A549 (cell line): Measurements from ENCODE around the gene TUT1. TPM values are rescaled to one million over a fixed set of nuclear protein-coding genes. Genes with fewer than 3 reads are reported as not detected.
A peak's percentile ranks its signal among the peaks of the same experiment; 100 is the strongest.

Experiments
- ATAC-seq, 2 experiments: fragments of 200-7000 bp in 1 of 2; fragments of >200 bp in 1 of 2; cut with Nextera tagmentation in 1 of 2; cut with Tn5 transposase in 1 of 2; 3 replicates each; pipeline versions ENCODE4 v1.8.0 to v1.9.1; 2018 to 2020; ENCODE audit warnings: mild to moderate bottlenecking in 1 of 2, moderate library complexity in 1 of 2
- CTCF ChIA-PET: fragments of 300-600 bp; sonication (Branson Sonifier 250); formaldehyde crosslinking; extraction: SDS; loops from one replicate; lab custom pipeline; 2021; ENCODE audit warnings: antibody characterized with exemption, inconsistent platforms; lab: Yijun Ruan, JAX
- POLR2A ChIA-PET: fragments of 350-600 bp; formaldehyde crosslinking; extraction: SDS; loops from one replicate; lab custom pipeline; 2021; ENCODE audit warnings: antibody characterized with exemption, inconsistent platforms; lab: Yijun Ruan, JAX
- DNase-seq, 2 experiments: peaks; one replicate each; pipeline versions ENCODE4 v3.0.0 to v3.0.0-alpha.2; 2011 to 2016; ENCODE audit warnings: low read depth in 1 of 2, low spot score in 1 of 2
- FAIRE-seq: peaks from 2 replicates; lab custom pipeline; 2011; peaks lifted over from hg19 to GRCh38; lab: Jason Lieb, UNC
- H3K27ac ChIP-seq, 2 experiments: fragments of >200 bp; sonication (Bioruptor Twin); formaldehyde crosslinking; 3 replicates each; pipeline ENCODE4 v1.5.1; 2016 to 2017
- H3K4me1 ChIP-seq: fragments of >200 bp; sonication (Bioruptor Twin); formaldehyde crosslinking; 3 replicates; pipeline ENCODE4 v1.6.1; 2016
- H3K4me2 ChIP-seq: fragments of >200 bp; sonication (Bioruptor Twin); formaldehyde crosslinking; 3 replicates; pipeline ENCODE4 v1.6.1; 2016
- H3K4me3 ChIP-seq: fragments of >200 bp; sonication (Bioruptor Twin); formaldehyde crosslinking; 3 replicates; pipeline ENCODE4 v1.5.1; 2016
- H3K9me3 ChIP-seq: fragments of >200 bp; sonication (Bioruptor Twin); formaldehyde crosslinking; 3 replicates; pipeline ENCODE4 v1.6.1; 2016
- BCL3 ChIP-seq: fragments of >200 bp; sonication (Bioruptor Twin); formaldehyde crosslinking; IDR thresholded peaks from 3 replicates; pipeline ENCODE4 v1.6.1; 2016
- CBX2 ChIP-seq: fragments of 200-600 bp; sonication (generic); IDR thresholded peaks from 2 replicates; pipeline ENCODE4 v1.6.1; 2016; ENCODE audit warnings: low read depth, mild to moderate bottlenecking, borderline replicate concordance
- EHMT2 ChIP-seq: fragments of 200-600 bp; sonication (generic); IDR thresholded peaks from 2 replicates; pipeline ENCODE4 v1.6.1; 2016; ENCODE audit warnings: antibody characterized with exemption, low read depth, mild to moderate bottlenecking, moderate library complexity
- ESRRA ChIP-seq: fragments of 150-350 bp; IDR thresholded peaks from 2 replicates; pipeline ENCODE4 v1.6.1; 2014; ENCODE audit warnings: mild to moderate bottlenecking, low read length, borderline replicate concordance
- HOXB13 ChIP-seq: fragments of 250-450 bp; sonication (Bioruptor Pico); IDR thresholded peaks from 2 replicates; pipeline ENCODE4 v1.5.0; 2020; ENCODE audit warnings: low read depth, mild to moderate bottlenecking, moderate library complexity
- HOXB5 ChIP-seq: fragments of 250-450 bp; sonication (Bioruptor Pico); IDR thresholded peaks from 2 replicates; pipeline ENCODE4 v1.5.0; 2020; ENCODE audit warnings: mild to moderate bottlenecking, moderate library complexity
- KDM1A ChIP-seq: fragments of 200-600 bp; sonication (generic); IDR thresholded peaks from 2 replicates; pipeline ENCODE4 v1.6.1; 2016; ENCODE audit warnings: low read depth, mild to moderate bottlenecking
- MAX ChIP-seq: IDR thresholded peaks from 2 replicates; pipeline ENCODE4 v1.6.1; 2012
- PHF8 ChIP-seq: fragments of 200-600 bp; sonication (generic); IDR thresholded peaks from 2 replicates; pipeline ENCODE4 v1.6.1; 2016; ENCODE audit warnings: low read depth, mild to moderate bottlenecking, antibody characterized with exemption, moderate library complexity, borderline replicate concordance
- POLR2AphosphoS2 ChIP-seq: conservative IDR thresholded peaks from 2 replicates; pipeline ENCODE4 v1.6.1; 2012; ENCODE audit warnings: low read length, improper control_type of control experiment, inconsistent platforms
- RAD21 ChIP-seq, 2 experiments: fragments of >200 bp in 1 of 2; sonication (Bioruptor Twin) in 1 of 2; formaldehyde crosslinking in 1 of 2; IDR thresholded peaks in 1 of 2; conservative IDR thresholded peaks in 1 of 2; 2 replicates in 1 of 2; 3 replicates in 1 of 2; pipeline ENCODE4 v1.6.1; 2012 to 2018; ENCODE audit warnings: inconsistent platforms in 1 of 2
- RCOR1 ChIP-seq: fragments of 150-350 bp; IDR thresholded peaks from 2 replicates; pipeline ENCODE4 v1.6.1; 2014; ENCODE audit warnings: antibody characterized with exemption, low read length, low read depth
- REST ChIP-seq: fragments of 200-600 bp; sonication (generic); IDR thresholded peaks from 2 replicates; pipeline ENCODE4 v1.6.1; 2016; ENCODE audit warnings: antibody characterized with exemption, mild to moderate bottlenecking, moderate library complexity
- RNF2 ChIP-seq: fragments of 200-600 bp; sonication (generic); IDR thresholded peaks from 2 replicates; pipeline ENCODE4 v1.6.1; 2016; ENCODE audit warnings: low read depth, mild to moderate bottlenecking, antibody characterized with exemption, moderate library complexity, borderline replicate concordance
- SREBF2 ChIP-seq: fragments of 450-650 bp; IDR thresholded peaks from 2 replicates; pipeline ENCODE4 v1.6.1; 2014; ENCODE audit warnings: mild to moderate bottlenecking, moderate library complexity
- WGBS: methylation state at CpG from one replicate; pipeline ENCODE4 v1.1.6; 2017; ENCODE audit errors: missing lambda C conversion rate; 5-methylcytosine and 5-hydroxymethylcytosine counted together
- polyA plus RNA-seq, 4 experiments: library from polyadenylated mRNA; depleted of rRNA in 3 of 4; stranded (reverse); fragments of >200 nt; fragmentation: RNase III in 1 of 4; extraction: RNeasy Plus Mini Kit Qiagen cat#74134 plus additional on column Dnase treatment in 1 of 4; gene quantifications; 2 replicates in 3 of 4; 3 replicates in 1 of 4; pipeline ENCODE4 v1.2.3, GENCODE V29; 2011 to 2017

The TUT1 gene
- polyA plus RNA-seq, 2 of the 4 experiments (the other 2 are of a cell fraction): 11.1 to 15.5 TPM

GRCh38 chr11:62627713-62628112 lies 36.4 kb upstream of the TUT1 start:
- Histone ChIP-seq H3K9me3 (no peaks in the 10 kb centered on the region), H3K27ac (no peak overlapping the region), H3K4me1 (no peaks in the 10 kb centered on the region)
- DNase-seq: peak in 1 of 2 experiments; percentile 36
- ChIA-PET POLR2A (no interaction called here), CTCF (interaction anchor here (0.6 to 1.8 kb wide), 5 partner anchors 11 to 33 kb away, joined by 3 to 5 read pairs (median 3); partner anchors contain the start of gene EML3)
- peak; percentile 42 to 64; a peak in 4 of 6 replicates for ATAC-seq
- no peak for TF ChIP-seq RCOR1
- no peak for TF ChIP-seq BCL3
- TF ChIP-seq RNF2: no peak
- TF ChIP-seq POLR2AphosphoS2: no peak
- TF ChIP-seq CBX2: no peak
- no peak for TF ChIP-seq PHF8
- TF ChIP-seq RAD21 (conservative IDR thresholded peaks at IDR 0.05 in 1 of 2, IDR thresholded peaks at IDR 0.05 in 1 of 2): no peak
- TF ChIP-seq KDM1A: no peak
- no peak for TF ChIP-seq EHMT2
- no peak for TF ChIP-seq REST
- TF ChIP-seq SREBF2: no peak
- TF ChIP-seq, all 56 proteins: peak for 0
- no peak for FAIRE-seq
- 88% methylated on average over 3 of the region's 3 CpGs for WGBS
- Histone ChIP-seq H3K4me2 (no peak overlapping the region), H3K4me3 (no peak overlapping the region)

- TF ChIP-seq HOXB5: 0 out of 2 replicates have a peak, but pooled peaks have one; percentile 13
- no peak for TF ChIP-seq MAX
- TF ChIP-seq HOXB13 (CRISPR knock-in tag): no peak
- TF ChIP-seq ESRRA: no peak
- ATAC-seq (no peak), DNase-seq (no peak), FAIRE-seq (no peak)
- ChIA-PET POLR2A (interaction anchor here (0.5 to 4.6 kb wide), 11 partner anchors 21 to 219 kb away, joined by 3 to 48 read pairs (median 6); partner anchors contain the start of genes C11orf98, CSKMT, EEF1G and GANAB), CTCF (interaction anchor here (1.0 to 4.9 kb wide), 8 partner anchors 10 to 198 kb away, joined by 3 to 48 read pairs (median 4); partner anchors contain the start of genes EML3, ROM1 and TUT1)
- Histone ChIP-seq H3K9me3 (no peaks in the 10 kb centered on the region), H3K4me1 (peaks cover 15% of the 10 kb centered on the region), H3K4me2 (peak overlapping the region; percentile 69), H3K27ac (peak overlapping the region; percentile 75 to 92), H3K4me3 (peak overlapping the region; percentile 20; the same call in 2 of the 3 replicates)
- WGBS: 94% methylated on average over 7 of the region's 7 CpGs
Observed at GRCh38 chr11:62622476-62623089, 31.3 kb upstream of the TUT1 start.
